Effector memory CD8-positive, alpha-beta T cell (primary cell): ENCODE results near the gene VPS13D.
A peak's percentile ranks its signal among the peaks of the same experiment; 100 is the strongest.

ENCODE experiments used
- ATAC-seq: fragments of 150-1000 bp; cut with Tn5 transposase; replicated peaks from 2 replicates; pipeline ENCODE4 v1.10.0; 2021; ENCODE audit warnings: mild to moderate bottlenecking, moderate library complexity
- DNase-seq, 3 experiments: peaks; one replicate each; pipeline ENCODE4 v3.0.0; 2021
- H3K27ac Mint-ChIP-seq, 2 donors: one replicate each; pipeline ENCODE4 v1.8.0; 2022; ENCODE audit warnings: mild to moderate bottlenecking in 2 of 2, mixed read lengths in 2 of 2, moderate library complexity in 2 of 2
- H3K27me3 Mint-ChIP-seq, 2 donors: one replicate each; pipeline ENCODE4 v1.8.0; 2022; ENCODE audit warnings: mixed read lengths in 2 of 2
- H3K36me3 Mint-ChIP-seq: one replicate; pipeline ENCODE4 v1.8.0; 2022; ENCODE audit warnings: mild to moderate bottlenecking, moderate library complexity, mixed read lengths; ENCODE audit not compliant: insufficient read depth
- H3K4me1 Mint-ChIP-seq, 2 donors: one replicate each; pipeline ENCODE4 v1.8.0; 2022; ENCODE audit warnings: low read depth in 2 of 2, mixed read lengths in 2 of 2
- H3K4me3 Mint-ChIP-seq, 2 donors: one replicate each; pipeline ENCODE4 v1.8.0; 2022; ENCODE audit warnings: mild to moderate bottlenecking in 2 of 2, mixed read lengths in 2 of 2, moderate library complexity in 2 of 2
- H3K9me3 Mint-ChIP-seq, 2 donors: one replicate each; pipeline ENCODE4 v1.8.0; 2022; ENCODE audit warnings: mixed read lengths in 2 of 2

VPS13D gene

GRCh38 chr1:12486401-12487005, 256.7 kb downstream of the VPS13D start:
- H3K27me3 Mint-ChIP-seq = no peaks in the 10 kb centered on the region
- peaks cover 6% of the 10 kb centered on the region in 2 donors for H3K4me1 Mint-ChIP-seq
- H3K36me3 Mint-ChIP-seq = peaks cover 8% of the 10 kb centered on the region
- peak overlapping the region in 1 of 2 donors; percentile 53 for H3K27ac Mint-ChIP-seq
- DNase-seq (no peak), ATAC-seq (no peak)
- H3K9me3 Mint-ChIP-seq = no peaks in the 10 kb centered on the region
- no peak overlapping the region for H3K4me3 Mint-ChIP-seq

DNA sequence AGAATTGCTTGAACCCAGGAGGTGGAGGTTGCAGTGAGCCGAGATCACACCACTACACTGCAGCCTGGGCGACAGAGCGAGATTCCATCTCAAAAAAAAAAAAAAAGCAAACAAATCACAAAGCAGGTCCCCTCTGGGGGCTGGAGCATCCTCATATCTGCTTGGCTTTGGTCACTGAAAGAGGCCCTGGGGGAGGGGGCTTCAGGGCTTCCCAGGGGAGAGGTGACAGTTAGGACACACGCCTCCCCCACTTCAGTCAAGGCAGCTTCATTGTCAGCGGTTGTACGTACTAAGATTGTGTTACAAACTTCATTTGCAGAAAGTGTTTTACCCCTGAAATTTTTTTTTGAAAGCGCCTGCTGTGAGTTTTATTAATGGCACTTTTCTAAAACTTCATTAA, 257.7 kb downstream of the VPS13D start:
- ATAC-seq (no peak), DNase-seq (no peak)
- peaks cover 3 to 4% of the 10 kb centered on the region in 2 donors for H3K4me1 Mint-ChIP-seq
- H3K27me3 Mint-ChIP-seq = no peaks in the 10 kb centered on the region
- H3K27ac Mint-ChIP-seq = no peak overlapping the region
- no peak overlapping the region for H3K4me3 Mint-ChIP-seq
- no peaks in the 10 kb centered on the region for H3K9me3 Mint-ChIP-seq
- peaks cover 8% of the 10 kb centered on the region for H3K36me3 Mint-ChIP-seq

DNA sequence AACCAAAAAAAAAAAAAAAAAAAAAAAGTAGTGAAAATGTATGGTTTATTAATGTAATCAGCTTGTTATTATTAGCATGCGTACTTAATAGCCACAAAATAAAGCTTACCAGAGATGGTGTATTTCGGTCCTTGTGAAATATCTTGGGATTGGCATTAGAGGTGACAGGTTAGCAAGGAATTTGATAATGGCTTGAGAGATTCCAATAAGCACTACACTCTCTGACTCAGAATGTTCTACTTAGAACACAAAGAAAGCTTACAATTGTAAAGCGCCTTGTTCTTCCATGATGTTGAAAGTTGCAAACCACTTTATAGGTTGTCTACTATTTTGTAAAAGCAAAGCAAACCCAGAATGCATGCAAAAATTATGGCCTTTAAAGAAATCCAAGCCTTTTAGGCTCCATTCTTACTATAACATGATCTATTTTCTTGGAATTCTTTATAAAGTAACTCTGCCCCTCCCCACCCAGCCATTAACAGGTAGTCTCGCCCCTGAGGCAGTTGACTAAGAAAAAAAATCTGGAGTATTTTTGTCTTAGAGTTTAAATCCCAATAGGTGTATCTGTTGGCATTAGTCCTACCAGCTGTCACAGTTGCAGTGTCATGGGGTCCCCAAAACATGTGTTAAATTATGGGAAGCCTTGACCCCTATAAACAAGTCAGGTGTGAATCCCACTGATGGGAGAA, 259.0 kb downstream of the VPS13D start:
- DNase-seq (no peak), ATAC-seq (no peak)
- Mint-ChIP-seq H3K4me1 (peaks cover 3 to 4% of the 10 kb centered on the region in 2 donors), H3K27ac (no peak overlapping the region), H3K4me3 (no peak overlapping the region), H3K36me3 (peaks cover 8% of the 10 kb centered on the region), H3K27me3 (no peaks in the 10 kb centered on the region), H3K9me3 (no peaks in the 10 kb centered on the region)

DNA sequence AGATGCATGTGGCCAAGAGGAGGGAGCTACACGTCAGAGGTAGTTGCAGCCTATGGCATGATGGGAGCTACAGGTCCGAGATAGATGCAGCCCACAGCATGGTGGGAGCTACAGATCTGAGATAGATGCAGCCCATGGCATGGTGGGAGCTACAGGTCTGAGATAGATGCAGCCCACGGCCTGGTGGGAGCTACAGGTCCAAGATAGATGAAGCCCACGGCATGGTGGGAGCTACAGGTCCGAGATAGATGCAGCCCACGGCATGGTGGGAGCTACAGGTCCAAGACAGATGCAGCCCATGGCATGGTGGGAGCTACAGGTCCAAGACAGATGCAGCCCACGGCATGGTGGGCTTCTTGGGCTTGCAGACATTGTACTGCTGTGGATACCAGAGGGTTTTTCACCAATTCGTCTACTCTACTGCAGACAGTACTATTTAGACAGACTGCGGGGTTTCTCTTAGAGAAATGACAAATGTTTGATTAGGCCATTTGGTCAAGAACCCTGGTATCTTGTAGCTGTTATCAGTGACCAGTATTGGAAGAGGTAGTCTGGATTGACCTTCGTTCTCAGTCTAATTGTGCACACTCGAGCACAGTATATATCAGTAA, 260.8 kb downstream of the VPS13D start:
- ATAC-seq (no peak), DNase-seq (no peak)
- no peaks in the 10 kb centered on the region for H3K9me3 Mint-ChIP-seq
- no peak overlapping the region for H3K27ac Mint-ChIP-seq
- H3K27me3 Mint-ChIP-seq = no peaks in the 10 kb centered on the region
- H3K36me3 Mint-ChIP-seq = peaks cover 10% of the 10 kb centered on the region
- peaks cover 3 to 4% of the 10 kb centered on the region in 2 donors for H3K4me1 Mint-ChIP-seq
- H3K4me3 Mint-ChIP-seq = no peak overlapping the region

DNA sequence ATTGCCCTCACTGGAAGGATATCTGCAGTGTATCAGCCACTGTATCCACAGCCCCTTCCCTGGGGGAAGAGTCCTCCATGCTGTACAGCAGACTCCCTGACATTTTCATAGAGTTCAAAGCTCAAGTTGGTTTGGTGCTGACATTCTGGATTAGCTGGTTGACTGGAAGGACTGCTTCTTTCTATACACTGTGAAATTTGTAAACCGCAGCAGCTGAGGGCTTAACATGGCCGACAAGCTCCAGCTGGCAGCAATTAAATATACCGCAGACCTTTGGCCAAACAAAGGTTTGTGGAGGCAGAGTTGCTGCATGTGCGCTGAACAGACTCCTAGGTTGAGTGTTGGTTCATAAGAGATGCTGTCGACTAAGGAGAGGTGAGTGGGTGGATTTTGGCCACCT, 261.8 kb downstream of the VPS13D start:
- ATAC-seq (no peak), DNase-seq (no peak)
- Mint-ChIP-seq H3K27me3 (no peaks in the 10 kb centered on the region), H3K9me3 (no peaks in the 10 kb centered on the region), H3K4me3 (no peak overlapping the region), H3K4me1 (peaks cover 0 to 4% of the 10 kb centered on the region in 2 donors), H3K27ac (no peak overlapping the region), H3K36me3 (peaks cover 10% of the 10 kb centered on the region)

DNA sequence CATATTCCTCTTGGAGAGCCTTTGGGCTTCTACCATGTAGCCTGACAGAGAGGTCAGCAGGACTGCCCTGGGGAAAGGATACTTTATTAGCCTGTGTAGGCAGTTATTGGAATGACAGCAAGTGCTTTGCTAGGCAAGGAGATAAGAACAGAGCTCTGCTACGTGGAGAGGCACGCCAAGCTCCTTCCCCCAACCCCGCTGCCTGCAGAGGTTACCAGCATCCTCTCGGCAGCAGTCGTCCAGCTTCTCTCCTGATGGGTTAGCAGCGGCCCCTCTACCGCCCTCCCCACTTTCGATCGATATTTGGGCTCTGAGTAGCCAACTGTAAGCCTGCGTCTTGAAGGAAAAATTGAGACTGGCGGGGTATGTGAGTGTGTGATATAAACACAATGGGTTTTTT, 265.9 kb downstream of the VPS13D start:
- H3K36me3 Mint-ChIP-seq = peaks cover 12% of the 10 kb centered on the region
- H3K27ac Mint-ChIP-seq = no peak overlapping the region
- ATAC-seq (no peak), DNase-seq (no peak)
- no peaks in the 10 kb centered on the region for H3K27me3 Mint-ChIP-seq
- H3K4me3 Mint-ChIP-seq = no peak overlapping the region
- H3K9me3 Mint-ChIP-seq = no peaks in the 10 kb centered on the region
- H3K4me1 Mint-ChIP-seq = no peaks in the 10 kb centered on the region

DNA sequence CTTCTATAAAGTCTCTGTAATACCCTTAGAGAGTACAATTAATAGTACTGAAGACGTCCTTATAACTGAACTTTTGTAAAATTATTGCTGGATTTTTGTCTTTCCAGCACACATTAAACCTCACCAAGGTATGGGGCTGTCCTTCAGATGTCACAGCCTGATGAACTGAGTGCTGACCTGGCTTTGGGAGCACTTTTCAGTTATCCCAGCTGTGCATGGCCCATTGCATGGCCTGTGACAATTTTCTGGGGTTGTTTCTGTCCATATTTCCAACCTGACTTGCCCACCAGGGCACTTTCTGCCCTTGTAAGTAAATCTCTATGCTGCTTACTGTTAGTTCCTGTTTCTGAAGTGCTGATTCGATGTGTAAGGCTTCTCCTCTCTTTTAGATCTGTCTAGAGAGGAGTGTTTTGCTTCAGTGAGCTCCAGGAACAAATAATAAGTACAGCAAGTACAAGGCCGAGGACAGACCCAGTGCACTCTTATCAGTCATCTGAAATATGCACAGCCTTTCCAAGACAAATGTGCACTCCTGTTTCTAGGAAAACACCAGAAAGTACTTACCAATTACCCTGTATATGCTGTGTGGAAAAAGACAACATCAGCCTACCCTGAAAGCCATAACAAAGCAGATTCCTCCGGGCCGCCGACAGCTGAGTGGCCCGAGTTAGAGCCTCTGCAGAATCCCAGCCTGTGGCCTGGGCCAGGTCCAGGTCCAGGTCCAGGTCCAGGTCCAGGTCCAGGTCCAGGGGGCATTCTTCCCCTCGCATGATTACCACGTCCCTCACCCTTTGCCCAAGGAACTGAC, 266.5 kb downstream of the VPS13D start:
- ATAC-seq = no peak
- Mint-ChIP-seq H3K27ac (no peak overlapping the region), H3K4me3 (no peak overlapping the region), H3K4me1 (no peaks in the 10 kb centered on the region), H3K9me3 (no peaks in the 10 kb centered on the region), H3K27me3 (no peaks in the 10 kb centered on the region), H3K36me3 (peaks cover 12% of the 10 kb centered on the region)
- DNase-seq = no peak

DNA sequence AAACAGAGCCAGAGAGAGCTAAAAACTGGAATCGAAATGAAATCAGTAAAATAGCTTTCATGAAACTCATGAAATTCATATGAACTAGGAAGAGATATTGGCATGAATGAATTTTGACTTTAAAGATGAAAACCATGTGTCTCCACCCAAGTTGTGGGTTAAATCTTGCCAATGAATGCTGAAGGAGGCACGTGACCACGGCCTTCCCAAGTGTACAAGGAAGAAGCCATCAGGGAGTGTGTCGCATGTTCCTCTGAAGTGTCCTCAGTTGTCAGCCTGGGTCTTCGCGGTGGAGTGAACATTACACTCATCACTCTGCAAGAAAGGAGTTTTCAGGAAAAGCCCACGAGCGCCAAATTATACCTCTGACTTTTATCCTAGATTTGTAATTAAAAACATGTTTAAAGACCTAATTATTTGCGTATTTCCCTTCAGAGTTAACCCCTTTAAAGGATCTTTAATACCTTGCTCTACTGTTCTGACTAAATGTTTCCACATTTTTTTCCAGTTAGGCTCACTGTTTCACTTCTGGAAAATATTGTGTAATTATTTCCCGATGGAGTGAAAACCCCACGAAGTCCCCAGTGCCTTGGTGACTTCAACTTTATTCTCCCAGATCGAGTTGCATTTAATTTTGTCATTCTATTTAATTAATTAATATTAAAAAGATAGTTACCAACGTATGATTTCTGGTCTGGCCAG, 269.9 kb downstream of the VPS13D start:
- H3K27me3 Mint-ChIP-seq = no peaks in the 10 kb centered on the region
- H3K4me3 Mint-ChIP-seq = no peak overlapping the region
- H3K36me3 Mint-ChIP-seq = peaks cover 12% of the 10 kb centered on the region
- peaks cover 3 to 7% of the 10 kb centered on the region in 2 donors for H3K4me1 Mint-ChIP-seq
- ATAC-seq = no peak
- H3K27ac Mint-ChIP-seq = peak overlapping the region in 1 of 2 donors; percentile 29
- DNase-seq = no peak
- H3K9me3 Mint-ChIP-seq = no peaks in the 10 kb centered on the region

- DNase-seq (no peak), ATAC-seq (no peak)
- no peak overlapping the region for H3K4me3 Mint-ChIP-seq
- no peaks in the 10 kb centered on the region for H3K9me3 Mint-ChIP-seq
- H3K36me3 Mint-ChIP-seq = peaks cover 19% of the 10 kb centered on the region
- H3K27me3 Mint-ChIP-seq = no peaks in the 10 kb centered on the region
- H3K27ac Mint-ChIP-seq = no peak overlapping the region
- peaks cover 3 to 7% of the 10 kb centered on the region in 2 donors for H3K4me1 Mint-ChIP-seq
Measured at GRCh38 chr1:12501661-12502060, 271.8 kb downstream of the VPS13D start.

- H3K4me1 Mint-ChIP-seq = peaks cover 3 to 7% of the 10 kb centered on the region in 2 donors
- H3K9me3 Mint-ChIP-seq = no peaks in the 10 kb centered on the region
- DNase-seq (no peak), ATAC-seq (no peak)
- H3K27ac Mint-ChIP-seq = peak overlapping the region; percentile 81
- H3K36me3 Mint-ChIP-seq = peaks cover 14% of the 10 kb centered on the region
- no peaks in the 10 kb centered on the region for H3K27me3 Mint-ChIP-seq
- H3K4me3 Mint-ChIP-seq = no peak overlapping the region
Measured at GRCh38 chr1:12502336-12503109, 272.7 kb downstream of the VPS13D start.

DNA sequence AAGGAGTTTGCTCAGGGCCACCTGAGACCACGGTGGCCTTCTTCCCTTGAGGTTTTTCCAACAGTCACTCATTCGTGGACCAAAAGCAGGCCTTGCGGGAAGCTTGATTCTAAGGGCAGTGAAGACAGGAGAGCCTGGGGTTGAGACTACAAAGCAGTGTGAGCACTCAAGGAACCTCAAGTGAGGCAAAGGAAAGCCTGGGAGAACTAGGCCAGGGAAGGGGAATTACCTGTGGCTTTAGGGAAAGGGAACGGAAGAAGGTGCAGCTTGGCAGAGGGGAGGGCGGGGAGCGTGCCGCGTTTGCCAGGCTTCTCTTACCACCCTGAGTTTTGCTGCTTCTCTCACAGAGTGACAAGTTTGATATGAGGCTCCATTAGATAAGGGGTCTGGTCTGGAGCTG, 273.9 kb downstream of the VPS13D start:
- no peak for ATAC-seq
- DNase-seq = no peak
- Mint-ChIP-seq H3K4me3 (no peak overlapping the region), H3K36me3 (peaks cover 10% of the 10 kb centered on the region), H3K27ac (no peak overlapping the region), H3K9me3 (no peaks in the 10 kb centered on the region), H3K4me1 (peaks cover 3 to 7% of the 10 kb centered on the region in 2 donors), H3K27me3 (no peaks in the 10 kb centered on the region)

DNA sequence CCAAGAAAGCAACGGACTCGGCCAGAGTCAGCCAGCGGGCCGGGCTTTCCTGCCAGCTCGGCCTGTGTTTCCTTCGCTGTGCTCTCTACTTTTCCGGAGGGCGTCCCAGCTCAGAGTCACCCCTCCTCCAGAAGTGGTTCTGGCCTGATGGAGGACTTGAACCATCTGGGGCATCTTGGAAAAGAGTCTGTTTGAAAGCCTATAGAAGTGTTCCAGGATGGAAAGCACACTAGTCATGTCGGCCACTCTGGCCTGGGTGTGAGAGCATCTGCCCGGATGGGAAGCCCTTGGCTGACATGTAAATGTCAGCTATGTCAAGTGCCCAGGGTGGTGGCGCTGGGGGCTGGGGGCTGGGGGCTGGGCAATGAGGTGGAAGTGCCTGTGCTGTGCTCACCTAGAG, 274.8 kb downstream of the VPS13D start:
- Mint-ChIP-seq H3K9me3 (no peaks in the 10 kb centered on the region), H3K36me3 (peaks cover 9% of the 10 kb centered on the region), H3K27me3 (no peaks in the 10 kb centered on the region), H3K27ac (peak overlapping the region in 1 of 2 donors; percentile 53), H3K4me1 (peaks cover 4 to 8% of the 10 kb centered on the region in 2 donors), H3K4me3 (no peak overlapping the region)
- ATAC-seq (no peak), DNase-seq (no peak)
